HUES48 (cell line): ENCODE data around the gene CREB5.
"Not testable (repeated sequence)": the region's sequence is repeated elsewhere in the genome, so short reads cannot be mapped to it uniquely, and the experiment has no call there.

Experiments
- H3K27ac ChIP-seq: one replicate; pipeline ENCODE4 v1.7.0; 2013; ENCODE audit warnings: low read depth, low read length, inconsistent platforms
- H3K27me3 ChIP-seq: 2 replicates; pipeline ENCODE4 v1.6.1; 2013; ENCODE audit warnings: mild to moderate bottlenecking, low read length; ENCODE audit not compliant: control insufficient read depth, insufficient read depth
- H3K36me3 ChIP-seq: 2 replicates; pipeline ENCODE4 v1.6.1; 2013; ENCODE audit warnings: low read length; ENCODE audit not compliant: control insufficient read depth, insufficient read depth
- H3K4me1 ChIP-seq: 2 replicates; pipeline ENCODE4 v1.6.1; 2013; ENCODE audit warnings: mild to moderate bottlenecking, low read length; ENCODE audit not compliant: control insufficient read depth, insufficient read depth
- H3K4me3 ChIP-seq: 2 replicates; pipeline ENCODE4 v1.5.1; 2013; ENCODE audit warnings: mild to moderate bottlenecking, low read depth, low read length
- H3K9ac ChIP-seq: 2 replicates; pipeline ENCODE4 v1.6.1; 2013; ENCODE audit warnings: mild to moderate bottlenecking, low read depth, low read length, moderate library complexity
- H3K9me3 ChIP-seq: 2 replicates; pipeline ENCODE4 v1.6.1; 2013; ENCODE audit warnings: low read length; ENCODE audit not compliant: control insufficient read depth, insufficient read depth

The CREB5 gene

GRCh38 chr7:28609608-28610007, 197.3 kb downstream of the CREB5 start:
- Histone ChIP-seq H3K4me3 (no peak overlapping the region), H3K9me3 (no peaks in the 10 kb centered on the region), H3K27ac (no peak overlapping the region), H3K4me1 (no peaks in the 10 kb centered on the region), H3K36me3 (no peaks in the 10 kb centered on the region), H3K27me3 (no peaks in the 10 kb centered on the region), H3K9ac (no peak overlapping the region)

GRCh38 chr7:28611399-28611897, 199.1 kb downstream of the CREB5 start:
- not testable (repeated sequence) for H3K9me3 ChIP-seq, H3K27ac ChIP-seq, H3K9ac ChIP-seq, H3K27me3 ChIP-seq, H3K36me3 ChIP-seq, H3K4me3 ChIP-seq, H3K4me1 ChIP-seq

GRCh38 chr7:28613262-28613661, 200.9 kb downstream of the CREB5 start:
- H3K4me3 ChIP-seq = no peak overlapping the region
- no peak overlapping the region for H3K9ac ChIP-seq
- H3K4me1 ChIP-seq = no peaks in the 10 kb centered on the region
- H3K27me3 ChIP-seq = no peaks in the 10 kb centered on the region
- H3K36me3 ChIP-seq = no peaks in the 10 kb centered on the region
- H3K27ac ChIP-seq = no peak overlapping the region
- no peaks in the 10 kb centered on the region for H3K9me3 ChIP-seq

- H3K27me3 ChIP-seq = no peaks in the 10 kb centered on the region
- H3K4me3 ChIP-seq = no peak overlapping the region
- no peaks in the 10 kb centered on the region for H3K36me3 ChIP-seq
- H3K9me3 ChIP-seq = no peaks in the 10 kb centered on the region
- H3K9ac ChIP-seq = no peak overlapping the region
- no peaks in the 10 kb centered on the region for H3K4me1 ChIP-seq
- no peak overlapping the region for H3K27ac ChIP-seq
Observed at GRCh38 chr7:28615091-28615490, 202.8 kb downstream of the CREB5 start.

- no peaks in the 10 kb centered on the region for H3K36me3 ChIP-seq
- H3K4me1 ChIP-seq = no peaks in the 10 kb centered on the region
- no peak overlapping the region for H3K4me3 ChIP-seq
Observed at GRCh38 chr7:28617308-28617880, 205.1 kb downstream of the CREB5 start.

GRCh38 chr7:28618383-28618782, 206.1 kb downstream of the CREB5 start:
- H3K9ac ChIP-seq = no peak overlapping the region
- H3K36me3 ChIP-seq = no peaks in the 10 kb centered on the region
- no peaks in the 10 kb centered on the region for H3K27me3 ChIP-seq
- H3K4me1 ChIP-seq = no peaks in the 10 kb centered on the region
- no peak overlapping the region for H3K27ac ChIP-seq
- no peaks in the 10 kb centered on the region for H3K9me3 ChIP-seq
- no peak overlapping the region for H3K4me3 ChIP-seq

More at GRCh38 chr7:28617308-28617880, 205.1 kb downstream of the CREB5 start:
- no peak overlapping the region for H3K27ac ChIP-seq
- no peaks in the 10 kb centered on the region for H3K27me3 ChIP-seq
- H3K9me3 ChIP-seq = no peaks in the 10 kb centered on the region
- H3K9ac ChIP-seq = no peak overlapping the region

- Histone ChIP-seq H3K27me3 (no peaks in the 10 kb centered on the region), H3K9me3 (no peaks in the 10 kb centered on the region), H3K9ac (no peak overlapping the region), H3K4me3 (no peak overlapping the region), H3K4me1 (no peaks in the 10 kb centered on the region), H3K36me3 (no peaks in the 10 kb centered on the region), H3K27ac (no peak overlapping the region)
Observed at GRCh38 chr7:28619256-28619655, 206.9 kb downstream of the CREB5 start.

GRCh38 chr7:28621369-28621841, 209.1 kb downstream of the CREB5 start:
- H3K36me3 ChIP-seq = no peaks in the 10 kb centered on the region
- no peak overlapping the region for H3K4me3 ChIP-seq
- no peak overlapping the region for H3K9ac ChIP-seq
- no peaks in the 10 kb centered on the region for H3K4me1 ChIP-seq
- H3K27ac ChIP-seq = no peak overlapping the region
- H3K9me3 ChIP-seq = no peaks in the 10 kb centered on the region
- no peaks in the 10 kb centered on the region for H3K27me3 ChIP-seq

- no peak overlapping the region for H3K27ac ChIP-seq
- no peaks in the 10 kb centered on the region for H3K27me3 ChIP-seq
- no peak overlapping the region for H3K4me3 ChIP-seq
- H3K4me1 ChIP-seq = peaks cover 12% of the 10 kb centered on the region
- no peaks in the 10 kb centered on the region for H3K9me3 ChIP-seq
- no peaks in the 10 kb centered on the region for H3K36me3 ChIP-seq
- H3K9ac ChIP-seq = no peak overlapping the region
Observed at GRCh38 chr7:28623105-28623730, 210.9 kb downstream of the CREB5 start.

- Histone ChIP-seq H3K4me3 (no peak overlapping the region), H3K9me3 (no peaks in the 10 kb centered on the region), H3K27ac (no peak overlapping the region), H3K9ac (no peak overlapping the region), H3K36me3 (no peaks in the 10 kb centered on the region), H3K27me3 (no peaks in the 10 kb centered on the region), H3K4me1 (peaks cover 12% of the 10 kb centered on the region)
Observed at GRCh38 chr7:28623863-28624262, 211.5 kb downstream of the CREB5 start.

- peaks cover 12% of the 10 kb centered on the region for H3K4me1 ChIP-seq
- no peak overlapping the region for H3K9ac ChIP-seq
- H3K4me3 ChIP-seq = no peak overlapping the region
- no peaks in the 10 kb centered on the region for H3K36me3 ChIP-seq
- H3K9me3 ChIP-seq = no peaks in the 10 kb centered on the region
- no peak overlapping the region for H3K27ac ChIP-seq
- H3K27me3 ChIP-seq = no peaks in the 10 kb centered on the region
Observed at GRCh38 chr7:28625432-28625831, 213.1 kb downstream of the CREB5 start.
